K562 (cell line): ENCODE data around the gene BCAS4. TPM values are rescaled to one million over a fixed set of nuclear protein-coding genes. Genes with fewer than 3 reads are reported as not detected.

Experiments used
- ARNT ChIP-seq, 2 experiments: fragments of 450-650 bp; IDR thresholded peaks; 2 replicates each; pipeline ENCODE4 v1.6.1; 2016; ENCODE audit warnings: mild to moderate bottlenecking in 1 of 2
- CAMTA2 ChIP-seq: fragments of 250-450 bp; sonication (Bioruptor Pico); conservative IDR thresholded peaks from 2 replicates; pipeline ENCODE4 v1.5.1; 2022
- DPF2 ChIP-seq: fragments of 450-650 bp; IDR thresholded peaks from 2 replicates; pipeline ENCODE4 v1.6.1; 2016
- ETV1 ChIP-seq: fragments of 450-650 bp; conservative IDR thresholded peaks from 2 replicates; pipeline ENCODE4 v1.6.1; 2016; ENCODE audit warnings: missing genetic modification characterization, control low read depth, low read depth, missing compliant biosample characterization
- GATAD2A ChIP-seq: fragments of 450-650 bp; IDR thresholded peaks from 2 replicates; pipeline ENCODE4 v1.6.1; 2017
- GATAD2B ChIP-seq: fragments of 450-650 bp; IDR thresholded peaks from 2 replicates; pipeline ENCODE4 v1.6.1; 2017; ENCODE audit warnings: mild to moderate bottlenecking, borderline replicate concordance
- HES1 ChIP-seq: fragments of 450-650 bp; IDR thresholded peaks from 2 replicates; pipeline ENCODE4 v1.6.1; 2016; ENCODE audit warnings: low read depth, mild to moderate bottlenecking, moderate library complexity
- HMG20A ChIP-seq: fragments of 450-650 bp; formaldehyde crosslinking; conservative IDR thresholded peaks from 2 replicates; pipeline ENCODE4 v1.4.0; 2020; ENCODE audit warnings: mild to moderate bottlenecking, mixed read lengths
- HNRNPLL ChIP-seq: fragments of 200-400 bp; formaldehyde crosslinking; IDR thresholded peaks from 2 replicates; pipeline ENCODE4 v1.6.1; 2017; ENCODE audit warnings: low read length, low read depth, mild to moderate bottlenecking; ENCODE audit not compliant: poor library complexity, severe bottlenecking
- KLF13 ChIP-seq: fragments of 450-650 bp; IDR thresholded peaks from 2 replicates; pipeline ENCODE4 v1.6.1; 2016; ENCODE audit warnings: missing genetic modification characterization, low read depth, mild to moderate bottlenecking, missing compliant biosample characterization, moderate library complexity, borderline replicate concordance
- NR3C1 ChIP-seq: sonication (generic); formaldehyde crosslinking; IDR thresholded peaks from 2 replicates; pipeline ENCODE4 v1.8.1; 2022; ENCODE audit warnings: missing genetic modification reagents
- POLR2A ChIP-seq: fragments of 450-650 bp; conservative IDR thresholded peaks from 2 replicates; pipeline ENCODE4 v1.6.1; 2016
- PTBP1 ChIP-seq: fragments of 200-400 bp; formaldehyde crosslinking; IDR thresholded peaks from 2 replicates; pipeline ENCODE4 v1.6.1; 2017; ENCODE audit warnings: low read depth, low read length
- RBBP5 ChIP-seq: fragments of 200-600 bp; sonication (generic); IDR thresholded peaks from 2 replicates; pipeline ENCODE4 v1.6.1; 2012; ENCODE audit warnings: borderline replicate concordance, mild to moderate bottlenecking, low read length, control low read depth, inconsistent platforms; ENCODE audit not compliant: insufficient read depth, poor library complexity, severe bottlenecking
- SETDB1 ChIP-seq: IDR thresholded peaks from one replicate; pipeline ENCODE4 v1.6.1; 2012; ENCODE audit warnings: low read length, control low read depth, inconsistent platforms
- SNAPC5 ChIP-seq: fragments of 250-450 bp; sonication (Bioruptor Pico); IDR thresholded peaks from 2 replicates; pipeline ENCODE4 v1.8.0; 2021; ENCODE audit warnings: moderate library complexity, mild to moderate bottlenecking, inconsistent platforms
- SREBF1 ChIP-seq: fragments of 150-350 bp; IDR thresholded peaks from 2 replicates; pipeline ENCODE4 v1.6.1; 2014; ENCODE audit warnings: antibody characterized with exemption, low read depth, low read length, borderline replicate concordance
- SRSF9 ChIP-seq: fragments of 200-400 bp; formaldehyde crosslinking; IDR thresholded peaks from 2 replicates; pipeline ENCODE4 v1.6.1; 2017; ENCODE audit warnings: low read depth, low read length, borderline replicate concordance
- TBL1XR1 ChIP-seq, 2 experiments: IDR thresholded peaks; 2 replicates each; pipeline ENCODE4 v1.6.1; 2012; ENCODE audit warnings: improper control_type of control experiment in 2 of 2, low read length in 2 of 2, mild to moderate bottlenecking in 1 of 2
- TEAD2 ChIP-seq: fragments of 450-650 bp; IDR thresholded peaks from 2 replicates; pipeline ENCODE4 v1.6.1; 2016; ENCODE audit warnings: missing genetic modification characterization, control low read depth, missing compliant biosample characterization
- TSC22D4 ChIP-seq: fragments of 450-650 bp; IDR thresholded peaks from 2 replicates; pipeline ENCODE4 v1.6.1; 2016; ENCODE audit warnings: missing genetic modification characterization, missing biosample characterization, control low read depth
- TSHZ1 ChIP-seq: fragments of 250-450 bp; sonication (Bioruptor Pico); IDR thresholded peaks from 2 replicates; pipeline ENCODE4 v1.4.0; 2020; ENCODE audit warnings: mild to moderate bottlenecking, moderate library complexity
- ZNF143 ChIP-seq: sonication (generic); formaldehyde crosslinking; IDR thresholded peaks from 2 replicates; pipeline ENCODE4 v1.9.0; 2022; ENCODE audit warnings: mild to moderate bottlenecking, missing genetic modification reagents
- ZNF184 ChIP-seq: sonication (generic); formaldehyde crosslinking; IDR thresholded peaks from 2 replicates; pipeline ENCODE4 v1.5.0; 2020; ENCODE audit warnings: missing genetic modification reagents
- ZNF551 ChIP-seq: fragments of 250-450 bp; sonication (Bioruptor Pico); IDR thresholded peaks from 2 replicates; pipeline ENCODE4 v1.5.0; 2021; ENCODE audit warnings: mild to moderate bottlenecking, moderate library complexity
- ZNF584 ChIP-seq: fragments of 200-800 bp; sonication (Bioruptor generic); IDR thresholded peaks from 2 replicates; pipeline ENCODE4 v1.6.1; 2016; ENCODE audit warnings: low read depth, mild to moderate bottlenecking, missing genetic modification characterization, missing compliant biosample characterization
- ZNF699 ChIP-seq: fragments of 250-450 bp; sonication (Bioruptor Pico); IDR thresholded peaks from 2 replicates; pipeline ENCODE4 v1.8.0; 2021; ENCODE audit warnings: mild to moderate bottlenecking, moderate library complexity; ENCODE audit not compliant: insufficient replicate concordance
- ZNF764 ChIP-seq: fragments of 250-450 bp; sonication (Bioruptor Pico); IDR thresholded peaks from 2 replicates; pipeline ENCODE4 v1.4.0; 2020; ENCODE audit warnings: low read depth, mild to moderate bottlenecking, moderate library complexity
- polyA plus RNA-seq, 8 experiments: library from polyadenylated mRNA; depleted of rRNA in 4 of 8; stranded (reverse) in 5 of 8; unstranded in 3 of 8; fragments of >200 nt; fragmentation: Nextera tagmentation in 2 of 8; fragmentation: Illumina TruSeq in 1 of 8; extraction: Ambion mirVana in 2 of 8; extraction: Trizol in 1 of 8; gene quantifications; 2 replicates each; pipeline versions ENCODE4 v1.2.1 to v1.2.3, GENCODE V29; 2011 to 2014; ENCODE audit warnings: inconsistent platforms in 1 of 8, missing spikeins in 1 of 8
- total RNA-seq, 7 experiments: library from RNA; depleted of rRNA in 6 of 7; stranded (reverse); fragments of >200 nt in 6 of 7; fragmentation: Illumina TruSeq in 2 of 7; extraction: Trizol in 2 of 7; gene quantifications; 2 replicates each; pipeline versions ENCODE4 v1.2.1 to v1.2.3, GENCODE V29; 2011 to 2021; ENCODE audit warnings: low replicate concordance in 1 of 7

The BCAS4 gene
- total and polyA plus RNA-seq, 9 of the 15 experiments (the other 6 are each of a cell fraction or from before 2014, with no cell fraction given), result 0.15 to 2.3 (median 0.47) TPM

- no peak for TF ChIP-seq HES1
- no peak for TF ChIP-seq HMG20A (CRISPR knock-in tag)
- TF ChIP-seq ZNF143 (CRISPR knock-in tag), result no peak
- no peak for TF ChIP-seq ZNF584 (CRISPR knock-in tag)
- no peak for TF ChIP-seq RBBP5
- no peak for TF ChIP-seq ZNF551 (CRISPR knock-in tag)
- TF ChIP-seq ZNF764 (CRISPR knock-in tag), result no peak
- TF ChIP-seq TSC22D4 (tag), result no peak
- TF ChIP-seq SREBF1, result no peak
- TF ChIP-seq ETV1, result no peak; the same call in 1 of the 2 replicates
- TF ChIP-seq DPF2, result no peak
- no peak for TF ChIP-seq SETDB1
- TF ChIP-seq ARNT (IDR thresholded peaks at IDR 0.05), result no peak
- TF ChIP-seq TBL1XR1 (IDR thresholded peaks at IDR 0.05; ENCODE audit: low read length in 2 of 2), result peak; percentile 49 to 55; a peak in 1 of 4 replicates
- no peak for TF ChIP-seq KLF13 (tag)
- no peak for TF ChIP-seq NR3C1 (CRISPR knock-in tag)
- peak; percentile 83 for TF ChIP-seq POLR2A
- 0 out of 2 replicates have a peak, but pooled peaks have one; percentile 85 for TF ChIP-seq CAMTA2 (CRISPR knock-in tag)
- peak; percentile 23; the same call in 1 of the 2 replicates for TF ChIP-seq TSHZ1
- no peak for TF ChIP-seq ZNF699
- no peak for TF ChIP-seq GATAD2B
- no peak for TF ChIP-seq PTBP1
- TF ChIP-seq SNAPC5 (CRISPR knock-in tag), result no peak
- TF ChIP-seq TEAD2 (tag), result peak; percentile 95
- peak; percentile 96 for TF ChIP-seq GATAD2A
- TF ChIP-seq SRSF9, result no peak
- no peak for TF ChIP-seq ZNF184 (CRISPR knock-in tag)
- TF ChIP-seq HNRNPLL, result peak; percentile 23
Observed at GRCh38 chr20:50790651-50791277, 4.1 kb upstream of the BCAS4 start (continued).
